Body of pancreas (tissue), 4 donors: ENCODE data around the gene PLPP3.

Source experiments
- POLR2A ChIP-seq, 3 donors: fragments of 450-650 bp; IDR thresholded peaks; one replicate each; pipeline ENCODE4 v1.6.1; 2016; ENCODE audit warnings: antibody characterized with exemption in 3 of 3, mild to moderate bottlenecking in 2 of 3
- TF ChIP-seq, protein P1 (sequence below), 7 experiments: fragments of 450-650 bp in 4 of 7; fragments of 200-600 bp in 3 of 7; sonication (generic) in 3 of 7; IDR thresholded peaks; one replicate each; pipeline ENCODE4 v1.5.1; 2016 to 2019; ENCODE audit warnings: antibody characterized with exemption in 7 of 7

DNA sequence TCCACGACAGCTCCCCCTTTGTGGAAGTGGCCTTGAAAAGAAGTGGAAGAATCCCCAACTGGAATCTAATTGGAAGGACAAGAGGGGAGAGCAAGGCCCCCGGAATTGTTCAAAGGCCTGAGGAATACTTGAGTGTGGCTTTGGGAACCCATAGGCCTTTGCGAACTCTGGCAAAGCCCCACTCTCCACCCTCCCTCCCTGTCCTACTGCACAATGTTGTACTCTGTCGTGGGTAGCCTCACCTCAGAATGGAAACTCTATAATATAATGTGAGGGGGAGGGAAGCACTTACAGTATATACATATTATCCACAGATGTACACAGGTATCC, 28.5 kb downstream of the PLPP3 start:
- TF ChIP-seq POLR2A (IDR thresholded peaks at IDR 0.05) = no peak
- TF ChIP-seq, protein P1, sequence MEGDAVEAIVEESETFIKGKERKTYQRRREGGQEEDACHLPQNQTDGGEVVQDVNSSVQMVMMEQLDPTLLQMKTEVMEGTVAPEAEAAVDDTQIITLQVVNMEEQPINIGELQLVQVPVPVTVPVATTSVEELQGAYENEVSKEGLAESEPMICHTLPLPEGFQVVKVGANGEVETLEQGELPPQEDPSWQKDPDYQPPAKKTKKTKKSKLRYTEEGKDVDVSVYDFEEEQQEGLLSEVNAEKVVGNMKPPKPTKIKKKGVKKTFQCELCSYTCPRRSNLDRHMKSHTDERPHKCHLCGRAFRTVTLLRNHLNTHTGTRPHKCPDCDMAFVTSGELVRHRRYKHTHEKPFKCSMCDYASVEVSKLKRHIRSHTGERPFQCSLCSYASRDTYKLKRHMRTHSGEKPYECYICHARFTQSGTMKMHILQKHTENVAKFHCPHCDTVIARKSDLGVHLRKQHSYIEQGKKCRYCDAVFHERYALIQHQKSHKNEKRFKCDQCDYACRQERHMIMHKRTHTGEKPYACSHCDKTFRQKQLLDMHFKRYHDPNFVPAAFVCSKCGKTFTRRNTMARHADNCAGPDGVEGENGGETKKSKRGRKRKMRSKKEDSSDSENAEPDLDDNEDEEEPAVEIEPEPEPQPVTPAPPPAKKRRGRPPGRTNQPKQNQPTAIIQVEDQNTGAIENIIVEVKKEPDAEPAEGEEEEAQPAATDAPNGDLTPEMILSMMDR (IDR thresholded peaks at IDR 0.05) = no peak
